GM12892 (cell line): ENCODE results near the gene SLC6A3.

Experiments used
- POLR2A ChIP-seq: IDR thresholded peaks from 2 replicates; pipeline ENCODE4 v1.6.1; 2011; ENCODE audit warnings: low read depth, low read length, control low read depth
- POLR2AphosphoS5 ChIP-seq: IDR thresholded peaks from 2 replicates; pipeline ENCODE4 v1.6.1; 2011; ENCODE audit warnings: low read depth, low read length, control low read depth
- TAF1 ChIP-seq: IDR thresholded peaks from 2 replicates; pipeline ENCODE4 v1.6.1; 2011; ENCODE audit warnings: low read depth, mild to moderate bottlenecking, control low read depth, low read length, borderline replicate concordance

GRCh38 chr5:1437876-1438559, 7.2 kb downstream of the SLC6A3 start:
- no peak for TF ChIP-seq POLR2AphosphoS5
- TF ChIP-seq POLR2A, result no peak
- TF ChIP-seq TAF1, result no peak
